ENCODE measurements around the gene SUGCT. TPM values are rescaled to one million over a fixed set of nuclear protein-coding genes. Genes with fewer than 3 reads are reported as not detected.

The SUGCT gene
- total RNA-seq, 1 experiment from 2014 or later = 4.6 TPM

GRCh38 chr7:40148671-40149070, 13.9 kb downstream of the SUGCT start:
- ATAC-seq (peak; percentile 84), DNase-seq (ENCODE audit: low spot score) (no peak)
- TF ChIP-seq CDX4 (CRISPR knock-in tag; IDR thresholded peaks at IDR 0.05; ENCODE audit: borderline replicate concordance) (no peak), ZNF263 (CRISPR knock-in tag; IDR thresholded peaks at IDR 0.05; ENCODE audit: low read depth) (no peak), ESRRA (CRISPR knock-in tag; IDR thresholded peaks at IDR 0.05; ENCODE audit: borderline replicate concordance) (no peak), HMGA2 (CRISPR knock-in tag; IDR thresholded peaks at IDR 0.05) (no peak), NR2C2 (CRISPR knock-in tag; IDR thresholded peaks at IDR 0.05) (no peak), ZNF671 (CRISPR knock-in tag; IDR thresholded peaks at IDR 0.05) (0 out of 2 replicates have a peak, but pooled peaks have one; percentile 1)
- TF ChIP-seq, protein P1, sequence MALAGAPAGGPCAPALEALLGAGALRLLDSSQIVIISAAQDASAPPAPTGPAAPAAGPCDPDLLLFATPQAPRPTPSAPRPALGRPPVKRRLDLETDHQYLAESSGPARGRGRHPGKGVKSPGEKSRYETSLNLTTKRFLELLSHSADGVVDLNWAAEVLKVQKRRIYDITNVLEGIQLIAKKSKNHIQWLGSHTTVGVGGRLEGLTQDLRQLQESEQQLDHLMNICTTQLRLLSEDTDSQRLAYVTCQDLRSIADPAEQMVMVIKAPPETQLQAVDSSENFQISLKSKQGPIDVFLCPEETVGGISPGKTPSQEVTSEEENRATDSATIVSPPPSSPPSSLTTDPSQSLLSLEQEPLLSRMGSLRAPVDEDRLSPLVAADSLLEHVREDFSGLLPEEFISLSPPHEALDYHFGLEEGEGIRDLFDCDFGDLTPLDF (CRISPR knock-in tag; IDR thresholded peaks at IDR 0.05) = no peak
- POLR2A ChIA-PET = no interaction called here
- Mint-ChIP-seq H3K27me3 (ENCODE audit: low read depth) (no peaks in the 10 kb centered on the region; the same call in 1 of the 2 replicates), H3K4me1 (peaks cover 18% of the 10 kb centered on the region), H3K9me3 (peaks cover 35% of the 10 kb centered on the region), H3K4me3 (peak overlapping the region; percentile 24; the same call in 1 of the 2 replicates), H3K36me3 (peaks cover 30% of the 10 kb centered on the region), H3K27ac (peak overlapping the region; percentile 24)
- CTCF ChIA-PET = interaction anchor here (2.5 kb wide), 1 partner anchor 14 kb away, joined by 8 read pairs; the partner anchor contains the start of genes MPLKIP and SUGCT

DNA sequence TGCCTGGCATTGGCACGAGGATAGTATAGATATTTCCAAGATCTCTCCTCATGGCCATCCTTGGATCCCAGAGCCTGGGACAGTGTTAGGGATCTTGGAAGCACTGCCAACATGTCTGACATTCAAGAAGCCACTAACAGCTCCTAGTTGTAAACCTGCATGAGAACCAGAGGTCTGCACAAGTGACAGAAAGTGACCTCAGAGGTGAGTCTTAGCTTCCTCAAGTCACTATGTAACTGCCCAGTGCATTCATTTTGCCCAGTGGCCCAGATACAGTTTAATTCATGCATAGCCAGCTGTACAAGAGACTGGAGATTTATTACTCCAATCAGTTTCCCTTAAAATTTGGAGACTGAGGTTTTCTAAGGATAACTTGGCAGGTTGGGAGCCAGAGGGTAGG, 16.7 kb downstream of the SUGCT start:
- H3K27ac Mint-ChIP-seq = no peak overlapping the region; the same call in 1 of the 2 replicates
- DNase-seq (ENCODE audit: low spot score) (no peak), ATAC-seq (no peak)
- ChIA-PET POLR2A (interaction anchor here (0.9 kb wide), 1 partner anchor 17 kb away, joined by 3 read pairs; the partner anchor contains the start of gene MPLKIP), CTCF (interaction anchor here (0.9 kb wide), 1 partner anchor 17 kb away, joined by 4 read pairs; the partner anchor contains the start of genes MPLKIP and SUGCT)
- H3K27me3 Mint-ChIP-seq (ENCODE audit: low read depth) = no peaks in the 10 kb centered on the region
- H3K9me3 Mint-ChIP-seq = peaks cover 14% of the 10 kb centered on the region
- H3K36me3 Mint-ChIP-seq = peaks cover 13% of the 10 kb centered on the region
- peaks cover 17% of the 10 kb centered on the region for H3K4me1 Mint-ChIP-seq
- no peak overlapping the region for H3K4me3 Mint-ChIP-seq
- TF ChIP-seq JAZF1 (CRISPR knock-in tag; IDR thresholded peaks at IDR 0.05) (no peak), SMAD3 (CRISPR knock-in tag; IDR thresholded peaks at IDR 0.05; ENCODE audit: borderline replicate concordance) (no peak), CREM (CRISPR knock-in tag; IDR thresholded peaks at IDR 0.05) (no peak), PRRX2 (CRISPR knock-in tag; IDR thresholded peaks at IDR 0.05) (no peak), NFATC4 (CRISPR knock-in tag; IDR thresholded peaks at IDR 0.05) (no peak), MYBL2 (CRISPR knock-in tag; IDR thresholded peaks at IDR 0.05) (no peak), ATF2 (CRISPR knock-in tag; IDR thresholded peaks at IDR 0.05; ENCODE audit: borderline replicate concordance, low read depth) (no peak), IRF1 (CRISPR knock-in tag; IDR thresholded peaks at IDR 0.05) (no peak), ZNF263 (CRISPR knock-in tag; IDR thresholded peaks at IDR 0.05; ENCODE audit: low read depth) (no peak), ZNF671 (CRISPR knock-in tag; IDR thresholded peaks at IDR 0.05) (no peak), CDX4 (CRISPR knock-in tag; IDR thresholded peaks at IDR 0.05; ENCODE audit: borderline replicate concordance) (no peak), SMAD4 (CRISPR knock-in tag; IDR thresholded peaks at IDR 0.05) (no peak), NR3C1 (CRISPR knock-in tag; conservative IDR thresholded peaks at IDR 0.05; ENCODE audit: low read depth) (no peak), EMX1 (CRISPR knock-in tag; IDR thresholded peaks at IDR 0.05) (no peak), ESRRA (CRISPR knock-in tag; IDR thresholded peaks at IDR 0.05; ENCODE audit: borderline replicate concordance) (no peak)
- TF ChIP-seq, protein P2, sequence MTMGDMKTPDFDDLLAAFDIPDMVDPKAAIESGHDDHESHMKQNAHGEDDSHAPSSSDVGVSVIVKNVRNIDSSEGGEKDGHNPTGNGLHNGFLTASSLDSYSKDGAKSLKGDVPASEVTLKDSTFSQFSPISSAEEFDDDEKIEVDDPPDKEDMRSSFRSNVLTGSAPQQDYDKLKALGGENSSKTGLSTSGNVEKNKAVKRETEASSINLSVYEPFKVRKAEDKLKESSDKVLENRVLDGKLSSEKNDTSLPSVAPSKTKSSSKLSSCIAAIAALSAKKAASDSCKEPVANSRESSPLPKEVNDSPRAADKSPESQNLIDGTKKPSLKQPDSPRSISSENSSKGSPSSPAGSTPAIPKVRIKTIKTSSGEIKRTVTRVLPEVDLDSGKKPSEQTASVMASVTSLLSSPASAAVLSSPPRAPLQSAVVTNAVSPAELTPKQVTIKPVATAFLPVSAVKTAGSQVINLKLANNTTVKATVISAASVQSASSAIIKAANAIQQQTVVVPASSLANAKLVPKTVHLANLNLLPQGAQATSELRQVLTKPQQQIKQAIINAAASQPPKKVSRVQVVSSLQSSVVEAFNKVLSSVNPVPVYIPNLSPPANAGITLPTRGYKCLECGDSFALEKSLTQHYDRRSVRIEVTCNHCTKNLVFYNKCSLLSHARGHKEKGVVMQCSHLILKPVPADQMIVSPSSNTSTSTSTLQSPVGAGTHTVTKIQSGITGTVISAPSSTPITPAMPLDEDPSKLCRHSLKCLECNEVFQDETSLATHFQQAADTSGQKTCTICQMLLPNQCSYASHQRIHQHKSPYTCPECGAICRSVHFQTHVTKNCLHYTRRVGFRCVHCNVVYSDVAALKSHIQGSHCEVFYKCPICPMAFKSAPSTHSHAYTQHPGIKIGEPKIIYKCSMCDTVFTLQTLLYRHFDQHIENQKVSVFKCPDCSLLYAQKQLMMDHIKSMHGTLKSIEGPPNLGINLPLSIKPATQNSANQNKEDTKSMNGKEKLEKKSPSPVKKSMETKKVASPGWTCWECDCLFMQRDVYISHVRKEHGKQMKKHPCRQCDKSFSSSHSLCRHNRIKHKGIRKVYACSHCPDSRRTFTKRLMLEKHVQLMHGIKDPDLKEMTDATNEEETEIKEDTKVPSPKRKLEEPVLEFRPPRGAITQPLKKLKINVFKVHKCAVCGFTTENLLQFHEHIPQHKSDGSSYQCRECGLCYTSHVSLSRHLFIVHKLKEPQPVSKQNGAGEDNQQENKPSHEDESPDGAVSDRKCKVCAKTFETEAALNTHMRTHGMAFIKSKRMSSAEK (CRISPR knock-in tag; IDR thresholded peaks at IDR 0.05; ENCODE audit: borderline replicate concordance) = no peak
- TF ChIP-seq, protein P3, sequence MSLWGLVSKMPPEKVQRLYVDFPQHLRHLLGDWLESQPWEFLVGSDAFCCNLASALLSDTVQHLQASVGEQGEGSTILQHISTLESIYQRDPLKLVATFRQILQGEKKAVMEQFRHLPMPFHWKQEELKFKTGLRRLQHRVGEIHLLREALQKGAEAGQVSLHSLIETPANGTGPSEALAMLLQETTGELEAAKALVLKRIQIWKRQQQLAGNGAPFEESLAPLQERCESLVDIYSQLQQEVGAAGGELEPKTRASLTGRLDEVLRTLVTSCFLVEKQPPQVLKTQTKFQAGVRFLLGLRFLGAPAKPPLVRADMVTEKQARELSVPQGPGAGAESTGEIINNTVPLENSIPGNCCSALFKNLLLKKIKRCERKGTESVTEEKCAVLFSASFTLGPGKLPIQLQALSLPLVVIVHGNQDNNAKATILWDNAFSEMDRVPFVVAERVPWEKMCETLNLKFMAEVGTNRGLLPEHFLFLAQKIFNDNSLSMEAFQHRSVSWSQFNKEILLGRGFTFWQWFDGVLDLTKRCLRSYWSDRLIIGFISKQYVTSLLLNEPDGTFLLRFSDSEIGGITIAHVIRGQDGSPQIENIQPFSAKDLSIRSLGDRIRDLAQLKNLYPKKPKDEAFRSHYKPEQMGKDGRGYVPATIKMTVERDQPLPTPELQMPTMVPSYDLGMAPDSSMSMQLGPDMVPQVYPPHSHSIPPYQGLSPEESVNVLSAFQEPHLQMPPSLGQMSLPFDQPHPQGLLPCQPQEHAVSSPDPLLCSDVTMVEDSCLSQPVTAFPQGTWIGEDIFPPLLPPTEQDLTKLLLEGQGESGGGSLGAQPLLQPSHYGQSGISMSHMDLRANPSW (CRISPR knock-in tag; conservative IDR thresholded peaks at IDR 0.05; ENCODE audit: low read depth) = no peak
- TF ChIP-seq, protein P4, sequence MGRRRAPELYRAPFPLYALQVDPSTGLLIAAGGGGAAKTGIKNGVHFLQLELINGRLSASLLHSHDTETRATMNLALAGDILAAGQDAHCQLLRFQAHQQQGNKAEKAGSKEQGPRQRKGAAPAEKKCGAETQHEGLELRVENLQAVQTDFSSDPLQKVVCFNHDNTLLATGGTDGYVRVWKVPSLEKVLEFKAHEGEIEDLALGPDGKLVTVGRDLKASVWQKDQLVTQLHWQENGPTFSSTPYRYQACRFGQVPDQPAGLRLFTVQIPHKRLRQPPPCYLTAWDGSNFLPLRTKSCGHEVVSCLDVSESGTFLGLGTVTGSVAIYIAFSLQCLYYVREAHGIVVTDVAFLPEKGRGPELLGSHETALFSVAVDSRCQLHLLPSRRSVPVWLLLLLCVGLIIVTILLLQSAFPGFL (CRISPR knock-in tag; IDR thresholded peaks at IDR 0.05; ENCODE audit: borderline replicate concordance) = no peak
